PC-9 (cell line): ENCODE measurements around the gene PDCD4.

Experiments
- CTCF ChIP-seq: fragments of 200-600 bp; sonication (generic); conservative IDR thresholded peaks from 2 replicates; pipeline ENCODE4 v1.6.1; 2017; ENCODE audit warnings: mixed run types, antibody characterized with exemption, mild to moderate bottlenecking, moderate library complexity
- EZH2 ChIP-seq: fragments of 200-600 bp; sonication (generic); IDR thresholded peaks from 2 replicates; pipeline ENCODE4 v1.8.0; 2017; ENCODE audit warnings: antibody characterized with exemption, low read depth

- TF ChIP-seq CTCF: no peak
- no peak for TF ChIP-seq EZH2
Measured at GRCh38 chr10:110858297-110858934, 13.3 kb upstream of the PDCD4 start.
